ENCODE results near the gene HRAS.

DNA sequence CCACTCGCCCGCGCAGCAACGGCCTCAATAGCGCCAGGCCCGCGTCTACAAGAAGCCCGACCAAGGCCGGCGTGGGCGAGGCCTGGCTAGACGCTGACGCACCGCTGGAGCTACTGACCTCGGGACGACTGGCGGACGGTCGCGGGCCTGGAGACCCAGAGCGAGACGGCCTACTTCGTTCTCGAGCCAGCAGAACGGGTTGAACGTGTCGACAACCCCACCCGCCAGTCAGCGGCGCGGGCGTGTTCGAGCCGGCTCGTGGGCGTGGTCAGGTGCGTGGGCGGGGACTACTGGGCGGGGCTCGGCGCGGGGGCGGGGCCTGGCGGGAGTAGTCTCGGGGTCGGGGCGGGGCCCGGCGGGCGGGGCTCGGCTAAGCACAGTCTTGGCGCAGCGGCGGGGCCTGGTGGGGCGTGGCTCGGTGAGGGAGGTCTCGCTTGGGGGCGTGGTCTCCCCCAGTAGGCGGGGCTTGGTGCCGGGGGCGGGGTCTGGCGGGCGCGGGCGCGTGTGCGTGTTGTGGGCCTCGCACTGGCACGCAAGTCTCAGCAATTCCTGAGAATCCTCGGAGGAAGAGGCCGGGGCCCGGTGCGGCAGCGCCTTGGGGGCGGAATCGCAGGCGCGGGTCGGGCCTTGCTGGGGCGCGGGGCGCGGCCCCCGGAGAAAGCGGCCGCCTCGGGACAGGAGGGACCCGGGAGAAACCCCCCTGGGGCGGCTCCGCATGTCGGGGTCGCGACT, 28.2 kb downstream of the HRAS start, which contains the start of gene RNH1:
- TF ChIP-seq CTCF (IDR thresholded peaks at IDR 0.05) (no peak), POLR2A (IDR thresholded peaks at IDR 0.05) (peak; percentile 49 to 70 (median 65))

All from body of pancreas (tissue), 4 donors.